Measurements from ENCODE around the gene HIF3A.

HIF3A gene

DNA sequence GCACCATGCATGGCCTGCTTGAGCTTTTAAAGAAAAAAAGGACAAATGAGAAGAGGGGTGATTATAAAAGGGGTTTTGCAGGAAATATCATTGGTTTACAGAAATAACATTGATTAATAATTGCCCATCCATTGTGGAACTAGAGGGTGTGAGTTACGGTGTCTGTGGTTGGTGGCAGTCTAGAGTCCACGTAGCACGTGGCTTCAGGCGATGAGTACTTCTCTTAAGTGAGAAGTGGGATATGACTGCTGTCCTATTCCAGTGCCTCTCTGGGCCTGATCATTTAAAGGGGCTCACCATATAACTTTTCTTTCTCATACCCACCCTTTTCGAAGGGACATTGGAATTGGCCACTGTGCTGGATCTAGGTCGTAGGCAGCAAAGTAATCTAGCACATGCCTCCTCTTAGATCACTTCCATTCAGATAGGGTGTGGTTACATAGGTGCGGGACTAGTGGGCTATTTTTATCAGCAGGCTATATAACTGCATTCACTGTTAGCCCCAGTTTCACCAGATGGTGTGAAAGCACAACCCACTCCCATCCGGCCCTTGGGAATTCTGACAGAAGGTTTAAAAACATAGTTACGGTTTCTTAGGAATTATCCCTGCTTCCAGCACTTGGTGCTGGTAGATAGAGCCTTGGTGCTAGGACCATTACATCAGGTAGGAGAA is 69.9 kb downstream of the HIF3A start:
- TF ChIP-seq, protein P1, sequence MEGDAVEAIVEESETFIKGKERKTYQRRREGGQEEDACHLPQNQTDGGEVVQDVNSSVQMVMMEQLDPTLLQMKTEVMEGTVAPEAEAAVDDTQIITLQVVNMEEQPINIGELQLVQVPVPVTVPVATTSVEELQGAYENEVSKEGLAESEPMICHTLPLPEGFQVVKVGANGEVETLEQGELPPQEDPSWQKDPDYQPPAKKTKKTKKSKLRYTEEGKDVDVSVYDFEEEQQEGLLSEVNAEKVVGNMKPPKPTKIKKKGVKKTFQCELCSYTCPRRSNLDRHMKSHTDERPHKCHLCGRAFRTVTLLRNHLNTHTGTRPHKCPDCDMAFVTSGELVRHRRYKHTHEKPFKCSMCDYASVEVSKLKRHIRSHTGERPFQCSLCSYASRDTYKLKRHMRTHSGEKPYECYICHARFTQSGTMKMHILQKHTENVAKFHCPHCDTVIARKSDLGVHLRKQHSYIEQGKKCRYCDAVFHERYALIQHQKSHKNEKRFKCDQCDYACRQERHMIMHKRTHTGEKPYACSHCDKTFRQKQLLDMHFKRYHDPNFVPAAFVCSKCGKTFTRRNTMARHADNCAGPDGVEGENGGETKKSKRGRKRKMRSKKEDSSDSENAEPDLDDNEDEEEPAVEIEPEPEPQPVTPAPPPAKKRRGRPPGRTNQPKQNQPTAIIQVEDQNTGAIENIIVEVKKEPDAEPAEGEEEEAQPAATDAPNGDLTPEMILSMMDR (IDR thresholded peaks at IDR 0.05; ENCODE audit: extremely low read depth, insufficient read depth, missing control alignments), result no peak
- DNase-seq (ENCODE audit: low spot score), result no peak
- in situ Hi-C loops (cut with MboI; ENCODE audit: low pct_unique_long_range_greater_than_20kb, low sequenced_read_pairs, unreplicated experiment), result no loop called here

DNA sequence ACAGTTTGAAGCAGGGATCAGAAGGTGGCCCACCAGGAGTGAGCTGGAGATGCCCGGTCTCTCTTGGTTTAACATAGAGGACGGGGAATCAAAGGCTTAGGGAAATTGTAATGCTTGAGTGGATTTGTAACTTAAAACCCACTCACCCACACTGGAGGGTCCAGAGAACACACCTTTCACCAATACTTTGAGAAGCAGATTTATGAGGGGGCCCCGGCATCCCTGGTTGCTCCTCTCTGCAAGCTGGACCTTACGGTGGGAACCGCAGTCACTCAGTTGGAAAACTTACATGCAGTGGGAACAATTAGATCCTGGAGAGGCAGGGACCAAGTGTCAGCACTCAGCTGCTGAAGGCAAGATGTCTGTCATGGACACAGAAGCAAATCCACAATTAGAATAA is 70.6 kb downstream of the HIF3A start:
- DNase-seq (ENCODE audit: low spot score), result no peak
- TF ChIP-seq, protein P1 (IDR thresholded peaks at IDR 0.05; ENCODE audit: extremely low read depth, insufficient read depth, missing control alignments), result no peak
- in situ Hi-C loops (cut with MboI; ENCODE audit: low pct_unique_long_range_greater_than_20kb, low sequenced_read_pairs, unreplicated experiment), result no loop called here

DNA sequence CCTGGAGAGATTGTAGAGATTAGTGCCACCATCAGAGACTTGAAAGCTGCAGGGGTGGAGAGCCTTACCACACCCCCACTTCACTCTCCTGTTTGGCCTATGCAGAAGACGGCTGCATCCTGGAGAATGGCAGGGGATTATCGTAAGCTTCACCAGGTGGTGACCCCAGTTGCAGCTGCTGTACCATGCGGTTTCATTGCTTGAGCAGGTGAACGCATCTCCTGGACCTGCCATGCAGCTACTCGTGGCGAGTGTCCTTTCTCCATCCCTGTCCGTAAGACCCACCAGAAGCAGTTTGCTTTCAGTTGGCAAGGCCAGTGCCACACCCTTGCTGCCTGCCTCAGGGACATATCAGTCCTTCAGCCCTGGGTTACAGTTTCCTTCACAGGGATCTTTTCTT is 71.3 kb downstream of the HIF3A start:
- TF ChIP-seq, protein P1 (IDR thresholded peaks at IDR 0.05; ENCODE audit: extremely low read depth, insufficient read depth, missing control alignments), result no peak
- no peak for DNase-seq (ENCODE audit: low spot score)
- in situ Hi-C loops (cut with MboI; ENCODE audit: low pct_unique_long_range_greater_than_20kb, low sequenced_read_pairs, unreplicated experiment), result no loop called here

DNA sequence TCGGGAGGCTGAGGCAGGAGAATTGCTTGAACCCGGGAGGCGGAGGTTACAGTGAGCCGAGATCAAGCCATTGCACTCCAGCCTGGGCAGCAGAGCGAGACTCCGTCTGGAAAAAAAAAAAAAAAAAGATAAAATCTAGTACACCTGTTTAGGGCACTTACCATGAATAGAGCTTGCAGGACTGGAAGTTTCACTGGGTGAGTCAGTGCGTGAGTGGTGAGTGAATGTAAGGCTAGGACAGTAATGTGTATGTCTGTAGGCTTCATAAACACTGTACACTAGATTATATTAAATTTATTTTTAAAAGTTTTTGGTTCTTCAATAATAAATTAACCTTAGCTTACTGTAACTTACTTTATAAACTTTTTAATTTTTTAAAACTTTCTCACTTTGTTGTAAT is 73.0 kb downstream of the HIF3A start:
- TF ChIP-seq, protein P1 (IDR thresholded peaks at IDR 0.05; ENCODE audit: extremely low read depth, insufficient read depth, missing control alignments), result no peak
- in situ Hi-C loops (cut with MboI; ENCODE audit: low pct_unique_long_range_greater_than_20kb, low sequenced_read_pairs, unreplicated experiment), result no loop called here
- DNase-seq (ENCODE audit: low spot score), result no peak

DNA sequence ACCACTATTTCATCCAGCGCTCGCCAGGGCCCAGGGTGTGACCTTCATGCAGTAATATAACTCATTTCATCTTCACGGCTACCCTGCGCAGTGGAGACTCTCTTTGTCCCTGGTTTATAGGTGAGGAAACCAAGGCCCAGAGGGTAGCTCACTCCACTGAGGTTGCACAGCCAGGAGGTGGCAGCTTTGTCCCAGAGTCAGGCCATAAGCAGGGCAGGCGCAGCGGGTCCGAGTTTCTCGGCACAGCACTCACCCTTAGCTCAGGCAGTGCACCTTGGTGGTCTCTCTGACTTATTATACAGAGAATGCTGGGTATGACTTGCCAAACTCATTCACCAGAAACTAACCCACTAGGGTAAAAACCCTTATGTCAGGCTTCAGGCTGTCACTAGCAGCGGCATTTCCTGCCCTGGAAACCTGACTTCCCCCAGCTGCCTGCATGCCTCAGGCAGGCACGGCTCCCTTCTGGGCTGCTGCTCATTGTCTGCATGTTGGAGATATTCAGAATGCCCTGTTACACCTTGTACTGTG is 74.6 kb downstream of the HIF3A start:
- TF ChIP-seq, protein P1 (IDR thresholded peaks at IDR 0.05; ENCODE audit: extremely low read depth, insufficient read depth, missing control alignments), result no peak
- in situ Hi-C loops (cut with MboI; ENCODE audit: low pct_unique_long_range_greater_than_20kb, low sequenced_read_pairs, unreplicated experiment), result no loop called here

DNA sequence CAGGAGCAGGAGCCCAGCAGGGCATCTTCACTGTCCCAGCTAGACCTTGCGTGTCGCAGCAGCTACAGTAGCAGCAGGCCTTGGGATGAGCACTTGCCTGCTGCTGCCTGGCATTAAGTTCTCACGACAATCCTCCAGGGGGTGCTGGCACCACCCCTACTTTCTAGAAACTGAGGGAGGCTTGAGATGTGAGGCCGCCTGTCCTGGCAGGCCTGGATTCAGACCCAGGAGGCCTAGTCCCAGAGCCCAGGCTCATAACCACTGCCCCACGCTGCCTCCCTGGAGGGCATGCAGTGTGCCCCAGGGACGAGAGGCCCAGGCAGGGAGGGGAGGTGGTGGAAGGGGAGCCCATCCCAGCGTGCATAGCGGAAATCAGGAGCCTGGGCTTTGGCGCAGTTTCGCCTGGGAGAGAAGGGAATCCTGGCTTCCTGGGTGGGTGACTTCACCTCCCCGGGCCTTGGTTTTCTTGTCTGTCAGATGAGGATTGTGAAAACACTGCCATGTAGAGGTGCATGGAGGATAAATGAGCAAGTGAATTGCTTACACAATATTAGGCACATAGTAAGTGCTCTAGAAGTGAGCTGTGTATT is 76.2 kb downstream of the HIF3A start:
- DNase-seq (ENCODE audit: low spot score), result no peak
- in situ Hi-C loops (cut with MboI; ENCODE audit: low pct_unique_long_range_greater_than_20kb, low sequenced_read_pairs, unreplicated experiment), result no loop called here

More for the DNA sequence above, 74.6 kb downstream of the HIF3A start:
- no peak for DNase-seq (ENCODE audit: low spot score)

More for the DNA sequence above, 76.2 kb downstream of the HIF3A start:
- TF ChIP-seq, protein P1 (IDR thresholded peaks at IDR 0.05; ENCODE audit: extremely low read depth, insufficient read depth, missing control alignments), result no peak

Measured in GM13977 (cell line).